ENCODE measurements around the gene PCDHA6. TPM values are rescaled to one million over a fixed set of nuclear protein-coding genes. Genes with fewer than 3 reads are reported as not detected.
"Not testable (repeated sequence)": the region's sequence is repeated elsewhere in the genome, so short reads cannot be mapped to it uniquely, and the experiment has no call there.

Gene PCDHA6
- polyA plus RNA-seq, 1 experiment, result 0.09 TPM

GRCh38 chr5:140800816-140801493 lies 26.8 kb upstream of the PCDHA6 start, which contains the start of gene PCDHA3:
PCDHA3 (plus strand) TSS chr5:140801057.
- Histone ChIP-seq H3K4me3 (ENCODE audit: low read depth, low read length) (no peak within 1 kb of the TSS), H3K27me3 (ENCODE audit: control insufficient read depth, insufficient read depth, low read length) (no peaks in the 10 kb centered on the region), H3K9me3 (ENCODE audit: control insufficient read depth, insufficient read depth, low read length) (peaks cover 35% of the 10 kb centered on the region), H3K27ac (ENCODE audit: low read depth, low read length) (no peak within 1 kb of the TSS)
- POLR2A ChIA-PET, result no interaction called here
- DNase-seq (ENCODE audit: low read depth, low spot score), result no peak
- CTCF ChIA-PET, result no interaction called here
- TF ChIP-seq CTCF (IDR thresholded peaks at IDR 0.05; ENCODE audit: low read depth, low read length), result no peak; the same call in 1 of the 2 replicates

GRCh38 chr5:140801494-140801841 lies 26.3 kb upstream of the PCDHA6 start:
- TF ChIP-seq CTCF (IDR thresholded peaks at IDR 0.05; ENCODE audit: low read depth, low read length), result 0 out of 2 replicates have a peak, but pooled peaks have one; percentile 15
- no peak overlapping the region for H3K27ac ChIP-seq (ENCODE audit: low read depth, low read length)
- DNase-seq (ENCODE audit: low read depth, low spot score), result no peak
- ChIA-PET POLR2A (no interaction called here), CTCF (no interaction called here)
- no peak overlapping the region for H3K4me3 ChIP-seq (ENCODE audit: low read depth, low read length)
- no peaks in the 10 kb centered on the region for H3K27me3 ChIP-seq (ENCODE audit: control insufficient read depth, insufficient read depth, low read length)
- peaks cover 30% of the 10 kb centered on the region for H3K9me3 ChIP-seq (ENCODE audit: control insufficient read depth, insufficient read depth, low read length)

GRCh38 chr5:140802381-140802780 lies 25.4 kb upstream of the PCDHA6 start:
- CTCF ChIA-PET; H3K27ac ChIP-seq (ENCODE audit: low read depth, low read length); H3K4me3 ChIP-seq (ENCODE audit: low read depth, low read length); POLR2A ChIA-PET; DNase-seq (ENCODE audit: low read depth, low spot score); H3K27me3 ChIP-seq (ENCODE audit: control insufficient read depth, insufficient read depth, low read length): not testable (repeated sequence)
- H3K9me3 ChIP-seq (ENCODE audit: control insufficient read depth, insufficient read depth, low read length), result peaks cover 29% of the 10 kb centered on the region

GRCh38 chr5:140802781-140803271 lies 24.9 kb upstream of the PCDHA6 start:
- Histone ChIP-seq H3K4me3 (ENCODE audit: low read depth, low read length) (no peak overlapping the region), H3K27ac (ENCODE audit: low read depth, low read length) (no peak overlapping the region), H3K27me3 (ENCODE audit: control insufficient read depth, insufficient read depth, low read length) (no peaks in the 10 kb centered on the region), H3K9me3 (ENCODE audit: control insufficient read depth, insufficient read depth, low read length) (peaks cover 33% of the 10 kb centered on the region)
- ChIA-PET POLR2A (no interaction called here), CTCF (no interaction called here)
- no peak for TF ChIP-seq CTCF (IDR thresholded peaks at IDR 0.05; ENCODE audit: low read depth, low read length)
- no peak for DNase-seq (ENCODE audit: low read depth, low spot score)

GRCh38 chr5:140806834-140807775 lies 20.7 kb upstream of the PCDHA6 start, which contains the start of gene PCDHA4:
PCDHA4 (plus strand) TSS chr5:140807068.
- ChIA-PET POLR2A (no interaction called here), CTCF (no interaction called here)
- DNase-seq (ENCODE audit: low read depth, low spot score), result no peak
- Histone ChIP-seq H3K27me3 (ENCODE audit: control insufficient read depth, insufficient read depth, low read length) (no peaks in the 10 kb centered on the region), H3K27ac (ENCODE audit: low read depth, low read length) (no peak within 1 kb of the TSS), H3K9me3 (ENCODE audit: control insufficient read depth, insufficient read depth, low read length) (peaks cover 36% of the 10 kb centered on the region), H3K4me3 (ENCODE audit: low read depth, low read length) (no peak within 1 kb of the TSS)
- 0 out of 2 replicates have a peak, but pooled peaks have one; percentile 13 for TF ChIP-seq CTCF (IDR thresholded peaks at IDR 0.05; ENCODE audit: low read depth, low read length)

GRCh38 chr5:140808241-140808888 lies 19.4 kb upstream of the PCDHA6 start:
- H3K27me3 ChIP-seq (ENCODE audit: control insufficient read depth, insufficient read depth, low read length); H3K4me3 ChIP-seq (ENCODE audit: low read depth, low read length); DNase-seq (ENCODE audit: low read depth, low spot score); H3K27ac ChIP-seq (ENCODE audit: low read depth, low read length); CTCF ChIA-PET; POLR2A ChIA-PET: not testable (repeated sequence)
- H3K9me3 ChIP-seq (ENCODE audit: control insufficient read depth, insufficient read depth, low read length), result peaks cover 24% of the 10 kb centered on the region

All from AG04450 (cell line).